Mesenchymal stem cell (in vitro differentiated cells and primary cell): ENCODE measurements around the gene CPNE4.

Source experiments
- DNase-seq: peaks from one replicate; pipeline ENCODE4 v3.0.0-alpha.2; 2013
- H2AFZ ChIP-seq: one replicate; pipeline ENCODE4 v1.6.1; 2013; ENCODE audit warnings: low read depth, mild to moderate bottlenecking, control low read depth, inconsistent platforms, low read length, moderate library complexity
- H2AK5ac ChIP-seq: 2 replicates; pipeline ENCODE4 v1.6.1; 2013; ENCODE audit warnings: low read length, moderate library complexity, mild to moderate bottlenecking, inconsistent platforms; ENCODE audit not compliant: severe bottlenecking
- H2BK120ac ChIP-seq: one replicate; pipeline ENCODE4 v1.6.1; 2013; ENCODE audit warnings: low read depth, mild to moderate bottlenecking, inconsistent platforms, low read length, moderate library complexity
- H2BK12ac ChIP-seq, 2 experiments: one replicate each; pipeline ENCODE4 v1.6.1; 2013; ENCODE audit warnings: inconsistent platforms in 2 of 2, low read length in 2 of 2, mild to moderate bottlenecking in 2 of 2, moderate library complexity in 2 of 2, control low read depth in 1 of 2
- H2BK15ac ChIP-seq: one replicate; pipeline ENCODE4 v1.6.1; 2013; ENCODE audit warnings: mild to moderate bottlenecking, low read depth, inconsistent platforms; ENCODE audit not compliant: poor library complexity, severe bottlenecking
- H2BK5ac ChIP-seq: 2 replicates; pipeline ENCODE4 v1.6.1; 2013; ENCODE audit warnings: low read depth, mild to moderate bottlenecking, low read length, control low read depth, inconsistent platforms; ENCODE audit not compliant: poor library complexity, severe bottlenecking
- H3K14ac ChIP-seq, 2 experiments: one replicate each; pipeline ENCODE4 v1.6.1; 2013; ENCODE audit warnings: inconsistent platforms in 2 of 2, low read length in 2 of 2, control low read depth in 1 of 2, mild to moderate bottlenecking in 1 of 2, moderate library complexity in 1 of 2
- H3K18ac ChIP-seq, 2 experiments: one replicate each; pipeline ENCODE4 v1.6.1; 2013; ENCODE audit warnings: inconsistent platforms in 2 of 2, low read length in 2 of 2, control low read depth in 1 of 2, low read depth in 1 of 2, mild to moderate bottlenecking in 1 of 2
- H3K23ac ChIP-seq, 2 experiments: one replicate each; pipeline ENCODE4 v1.6.1; 2013; ENCODE audit warnings: inconsistent platforms in 2 of 2, low read length in 2 of 2, mild to moderate bottlenecking in 2 of 2, moderate library complexity in 2 of 2, control low read depth in 1 of 2
- H3K27ac ChIP-seq: 2 replicates; pipeline ENCODE4 v1.5.1; 2013; ENCODE audit warnings: mild to moderate bottlenecking, moderate library complexity, low read length, control low read depth, inconsistent platforms; ENCODE audit not compliant: poor library complexity, severe bottlenecking
- H3K27me3 ChIP-seq, 2 experiments: 2 replicates each; pipeline versions ENCODE4 v1.6.1 to v1.7.0; 2013; ENCODE audit warnings: low read length in 2 of 2, mild to moderate bottlenecking in 2 of 2, moderate library complexity in 2 of 2, control low read depth in 1 of 2, inconsistent platforms in 1 of 2; ENCODE audit not compliant: control insufficient read depth in 1 of 2, insufficient read depth in 1 of 2
- H3K36me3 ChIP-seq, 2 experiments: 2 replicates each; pipeline versions ENCODE4 v1.6.1 to v1.7.0; 2013; ENCODE audit warnings: low read length in 2 of 2, control low read depth in 1 of 2, inconsistent platforms in 1 of 2, low read depth in 1 of 2, mild to moderate bottlenecking in 1 of 2; ENCODE audit not compliant: insufficient read depth in 2 of 2, control insufficient read depth in 1 of 2
- H3K4ac ChIP-seq, 2 experiments: one replicate each; pipeline ENCODE4 v1.6.1; 2013; ENCODE audit warnings: inconsistent platforms in 2 of 2, low read length in 2 of 2, mild to moderate bottlenecking in 2 of 2, moderate library complexity in 2 of 2, control low read depth in 1 of 2, low read depth in 1 of 2
- H3K4me1 ChIP-seq: 2 replicates; pipeline ENCODE4 v1.6.1; 2013; ENCODE audit warnings: low read depth, low read length, control low read depth; ENCODE audit not compliant: control insufficient read depth, insufficient read depth
- H3K4me2 ChIP-seq: 2 replicates; pipeline ENCODE4 v1.6.1; 2013; ENCODE audit warnings: low read length, mild to moderate bottlenecking, inconsistent platforms; ENCODE audit not compliant: poor library complexity, severe bottlenecking
- H3K4me3 ChIP-seq, 2 experiments: 2 replicates each; pipeline versions ENCODE4 v1.5.1 to v1.7.0; 2013; ENCODE audit warnings: low read length in 2 of 2, mild to moderate bottlenecking in 2 of 2, control low read depth in 1 of 2, low read depth in 1 of 2; ENCODE audit not compliant: insufficient read depth in 1 of 2
- H3K79me1 ChIP-seq: replicated peaks from 2 replicates; pipeline ENCODE4 v1.6.1; 2013; ENCODE audit warnings: mild to moderate bottlenecking, control low read depth, low read length, inconsistent platforms; ENCODE audit not compliant: poor library complexity, severe bottlenecking
- H3K9ac ChIP-seq: 2 replicates; pipeline ENCODE4 v1.7.0; 2013; ENCODE audit warnings: mild to moderate bottlenecking, low read length, moderate library complexity
- H3K9me3 ChIP-seq: 2 replicates; pipeline ENCODE4 v1.7.0; 2013; ENCODE audit warnings: mild to moderate bottlenecking, low read length; ENCODE audit not compliant: control insufficient read depth
- H4K8ac ChIP-seq: one replicate; pipeline ENCODE4 v1.6.1; 2013; ENCODE audit warnings: inconsistent platforms, mild to moderate bottlenecking, low read length, moderate library complexity
- H4K91ac ChIP-seq: one replicate; pipeline ENCODE4 v1.6.1; 2013; ENCODE audit warnings: mild to moderate bottlenecking, low read length, inconsistent platforms
- WGBS: methylation state at CpG from one replicate; pipeline ENCODE4 v1.1.7; 2013; ENCODE audit warnings: mixed read lengths; 5-methylcytosine and 5-hydroxymethylcytosine counted together

CPNE4 gene

DNA sequence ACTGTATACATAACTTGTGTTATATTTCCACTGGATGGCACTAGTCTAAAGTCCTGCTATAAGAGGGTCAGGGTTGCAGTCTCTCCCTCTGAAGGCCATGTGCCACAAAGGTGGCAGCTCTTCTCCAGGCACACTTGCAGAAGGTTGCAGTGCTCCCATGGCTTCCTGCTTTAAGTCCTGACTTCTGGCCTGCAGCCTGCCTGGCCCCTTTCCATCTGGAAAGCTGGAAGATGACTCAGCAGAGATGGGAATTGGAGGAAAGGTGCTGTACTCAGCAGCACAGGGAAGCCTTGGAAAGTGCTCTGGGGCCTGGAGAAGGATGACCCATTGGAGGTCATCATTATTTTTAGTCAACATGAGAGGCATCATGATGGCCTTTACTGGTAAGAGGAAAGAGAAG is 491.1 kb downstream of the CPNE4 start:
- Histone ChIP-seq H3K4me2 (no peak overlapping the region), H3K23ac (no peak overlapping the region), H3K18ac (no peak overlapping the region), H3K9me3 (no peaks in the 10 kb centered on the region), H4K91ac (no peak overlapping the region), H2BK5ac (no peak overlapping the region), H3K79me1 (no peaks in the 10 kb centered on the region), H3K27me3 (no peaks in the 10 kb centered on the region), H4K8ac (no peak overlapping the region), H2BK15ac (no peak overlapping the region), H2AK5ac (no peak overlapping the region), H3K9ac (no peak overlapping the region), H3K36me3 (no peaks in the 10 kb centered on the region), H2AFZ (peak overlapping the region; percentile 36), H3K27ac (no peak overlapping the region), H3K4me1 (peaks cover 8% of the 10 kb centered on the region), H3K4me3 (no peak overlapping the region), H2BK120ac (no peak overlapping the region), H3K14ac (no peak overlapping the region), H2BK12ac (no peak overlapping the region), H3K4ac (no peak overlapping the region)
- DNase-seq = peak; percentile 64

- H2AK5ac ChIP-seq = no peak overlapping the region
- no peak overlapping the region for H2BK120ac ChIP-seq
- no peak overlapping the region for H3K4me2 ChIP-seq
- H3K36me3 ChIP-seq = no peaks in the 10 kb centered on the region
- H3K14ac ChIP-seq = no peak overlapping the region
- H2AFZ ChIP-seq = no peak overlapping the region
- no peak overlapping the region for H4K91ac ChIP-seq
- WGBS = 80% methylated on average over 1 of the region's 1 CpG
- no peak overlapping the region for H3K9ac ChIP-seq
- no peak overlapping the region for H3K23ac ChIP-seq
- H3K79me1 ChIP-seq = no peaks in the 10 kb centered on the region
- H3K4ac ChIP-seq = no peak overlapping the region
- no peaks in the 10 kb centered on the region for H3K9me3 ChIP-seq
- no peak overlapping the region for H4K8ac ChIP-seq
- H3K27ac ChIP-seq = peak overlapping the region; percentile 76
- H2BK15ac ChIP-seq = no peak overlapping the region
- peaks cover 8% of the 10 kb centered on the region for H3K4me1 ChIP-seq
- no peak overlapping the region for H3K18ac ChIP-seq
- H2BK5ac ChIP-seq = no peak overlapping the region
- no peak overlapping the region for H3K4me3 ChIP-seq
- no peak for DNase-seq
- H2BK12ac ChIP-seq = no peak overlapping the region
- no peaks in the 10 kb centered on the region for H3K27me3 ChIP-seq
Observed at GRCh38 chr3:131541288-131541687, 493.5 kb downstream of the CPNE4 start.

DNA sequence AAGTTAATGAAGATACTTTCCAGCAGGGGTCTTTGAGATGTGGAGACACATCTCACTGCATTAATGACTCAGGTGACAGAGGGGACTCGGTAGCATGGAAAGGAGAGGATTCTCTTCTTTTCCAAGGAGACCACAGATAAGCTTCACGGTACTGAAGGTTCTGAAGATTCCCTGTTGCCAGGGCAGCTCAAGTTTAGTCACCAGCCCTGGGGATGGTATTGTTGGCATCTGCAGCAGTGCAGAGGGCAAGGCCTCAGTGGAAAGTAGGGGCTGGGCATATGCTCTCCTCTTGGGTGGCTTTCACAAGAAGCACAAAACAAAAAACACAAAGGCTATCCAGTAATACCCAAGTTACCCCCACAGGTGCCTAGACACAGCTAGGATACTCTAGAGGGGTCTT is 494.0 kb downstream of the CPNE4 start:
- Histone ChIP-seq H3K23ac (no peak overlapping the region), H3K9me3 (no peaks in the 10 kb centered on the region), H2BK15ac (no peak overlapping the region), H3K18ac (no peak overlapping the region), H2AFZ (no peak overlapping the region), H3K4me1 (peaks cover 8% of the 10 kb centered on the region), H2BK12ac (no peak overlapping the region), H3K27ac (peak overlapping the region; percentile 76), H2AK5ac (peak overlapping the region; percentile 23), H3K36me3 (no peaks in the 10 kb centered on the region), H3K4ac (no peak overlapping the region), H3K27me3 (no peaks in the 10 kb centered on the region), H4K8ac (no peak overlapping the region), H3K4me3 (no peak overlapping the region), H3K4me2 (no peak overlapping the region), H3K79me1 (no peaks in the 10 kb centered on the region), H2BK120ac (no peak overlapping the region), H3K9ac (no peak overlapping the region), H4K91ac (no peak overlapping the region), H3K14ac (no peak overlapping the region), H2BK5ac (no peak overlapping the region)
- DNase-seq = no peak
- 90% methylated on average over 2 of the region's 2 CpGs for WGBS

GRCh38 chr3:131540143-131540542 is 494.7 kb downstream of the CPNE4 start:
- Histone ChIP-seq H3K23ac (no peak overlapping the region), H3K4me1 (peaks cover 8% of the 10 kb centered on the region), H2BK5ac (peak overlapping the region; percentile 15), H3K4me3 (no peak overlapping the region), H3K27ac (peak overlapping the region; percentile 76), H4K91ac (no peak overlapping the region), H3K4me2 (no peak overlapping the region), H3K36me3 (no peaks in the 10 kb centered on the region), H3K9ac (no peak overlapping the region), H3K27me3 (no peaks in the 10 kb centered on the region), H3K9me3 (no peaks in the 10 kb centered on the region), H3K14ac (no peak overlapping the region), H2BK15ac (no peak overlapping the region), H3K18ac (no peak overlapping the region), H4K8ac (no peak overlapping the region), H2BK120ac (no peak overlapping the region), H3K79me1 (no peaks in the 10 kb centered on the region), H2AFZ (no peak overlapping the region), H2BK12ac (no peak overlapping the region), H3K4ac (no peak overlapping the region), H2AK5ac (no peak overlapping the region)
- no peak for DNase-seq
